ENCODE data around the gene OSTF1. TPM values are rescaled to one million over a fixed set of nuclear protein-coding genes. Genes with fewer than 3 reads are reported as not detected.

OSTF1 gene
- total and polyA plus RNA-seq, 4 donors: 27.5 to 36.3 (median 31.0) TPM

DNA sequence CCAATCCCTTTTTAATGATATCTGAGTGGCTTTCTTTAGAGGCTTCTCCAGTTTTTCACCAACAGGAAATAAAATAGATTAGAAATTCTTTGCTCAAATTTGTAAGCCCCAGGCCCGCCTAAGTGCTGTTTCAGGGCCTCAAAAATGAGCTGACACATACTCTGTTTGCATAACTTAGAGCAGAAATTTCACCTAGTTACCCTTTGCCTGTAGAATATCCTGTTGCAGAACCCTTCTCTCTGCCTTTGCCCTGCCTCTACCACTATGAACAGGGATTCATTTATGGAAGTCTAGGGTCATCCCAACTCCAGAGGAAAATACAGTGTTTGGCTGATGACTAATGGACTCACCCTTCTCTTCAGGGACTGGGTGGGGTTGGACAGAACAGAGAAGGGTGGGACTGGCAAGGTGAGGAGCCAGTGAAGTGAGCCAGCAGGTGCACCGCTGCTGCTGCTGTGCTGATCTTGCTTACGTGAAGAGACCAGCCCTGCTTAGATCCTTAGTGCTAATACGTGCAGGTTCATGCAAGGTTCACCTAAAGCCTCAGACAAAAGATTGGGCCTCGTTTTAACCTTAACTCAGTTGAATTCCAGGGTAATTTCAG lies 22.8 kb downstream of the OSTF1 start:
- no peak overlapping the region for H3K27ac ChIP-seq (ENCODE audit: low read depth, low read length)

DNA sequence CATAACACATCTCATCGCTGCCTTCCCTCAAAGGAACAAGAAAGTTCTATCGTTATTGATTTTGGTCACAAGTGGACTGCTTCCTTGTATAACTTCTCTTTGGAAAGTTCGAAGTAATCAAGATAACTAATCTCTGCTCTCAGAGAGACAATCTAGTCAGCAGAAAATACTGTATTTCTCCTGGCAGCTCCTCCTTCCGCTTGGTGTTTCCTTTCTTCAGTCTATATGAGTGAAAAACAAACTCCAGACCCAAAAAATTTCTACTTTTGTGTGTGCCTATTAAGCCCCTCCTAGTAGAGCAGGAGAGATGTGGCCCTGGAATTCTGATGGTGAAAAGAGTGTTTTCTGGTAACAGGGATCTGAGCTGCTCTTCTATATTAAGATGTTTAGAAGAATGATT lies 24.5 kb downstream of the OSTF1 start:
- DNase-seq (ENCODE audit: low read depth in 4 of 6, low spot score in 6 of 6): no peak
- H3K9me3 ChIP-seq (ENCODE audit: control insufficient read depth, insufficient read depth, low read length): no peaks in the 10 kb centered on the region
- no peaks in the 10 kb centered on the region for H3K36me3 ChIP-seq (ENCODE audit: control insufficient read depth, insufficient read depth, low read length)
- H3K27ac ChIP-seq (ENCODE audit: low read depth, low read length): no peak overlapping the region
- no peaks in the 10 kb centered on the region for H3K4me1 ChIP-seq (ENCODE audit: control insufficient read depth, insufficient read depth, low read length)
- no peaks in the 10 kb centered on the region for H3K27me3 ChIP-seq (ENCODE audit: control insufficient read depth, insufficient read depth, low read length)
- H3K4me3 ChIP-seq (ENCODE audit: low read depth, low read length): no peak overlapping the region
- no CpG with 5 or more reads among the region's 4 CpGs for WGBS (ENCODE audit: insufficient coverage)

More for the DNA sequence above, 22.8 kb downstream of the OSTF1 start:
- 94% methylated on average over 3 of the region's 5 CpGs for WGBS (ENCODE audit: insufficient coverage)
- DNase-seq (ENCODE audit: low read depth in 4 of 6, low spot score in 6 of 6): no peak
- Histone ChIP-seq H3K4me3 (ENCODE audit: low read depth, low read length) (no peak overlapping the region), H3K27me3 (ENCODE audit: control insufficient read depth, insufficient read depth, low read length) (no peaks in the 10 kb centered on the region), H3K36me3 (ENCODE audit: control insufficient read depth, insufficient read depth, low read length) (no peaks in the 10 kb centered on the region), H3K4me1 (ENCODE audit: control insufficient read depth, insufficient read depth, low read length) (no peaks in the 10 kb centered on the region), H3K9me3 (ENCODE audit: control insufficient read depth, insufficient read depth, low read length) (no peaks in the 10 kb centered on the region)

DNA sequence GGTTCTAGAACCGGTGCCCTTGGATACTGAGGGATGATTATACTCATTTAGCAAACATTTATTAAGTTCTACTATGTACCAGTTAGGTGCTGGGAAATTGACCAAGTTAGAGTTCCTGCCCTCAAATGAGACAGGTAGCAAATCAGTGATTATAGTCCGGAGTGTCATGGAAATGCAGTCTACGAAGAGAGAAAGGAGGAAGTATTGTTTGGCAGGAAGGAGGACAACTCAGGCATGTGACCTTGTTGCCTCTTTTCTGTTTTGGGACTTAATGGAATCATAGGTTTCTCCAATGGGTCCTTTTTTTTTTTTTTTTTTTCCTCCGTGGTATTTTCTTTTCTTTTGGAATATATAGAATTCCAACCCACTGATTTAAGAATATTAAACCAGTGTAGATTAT lies 28.0 kb downstream of the OSTF1 start:
- WGBS (ENCODE audit: insufficient coverage): no CpG with 5 or more reads among the region's 4 CpGs
- DNase-seq (ENCODE audit: low read depth in 4 of 6, low spot score in 6 of 6): no peak
- peaks cover 2% of the 10 kb centered on the region for H3K36me3 ChIP-seq (ENCODE audit: control insufficient read depth, insufficient read depth, low read length)
- no peak overlapping the region for H3K27ac ChIP-seq (ENCODE audit: low read depth, low read length)
- H3K4me3 ChIP-seq (ENCODE audit: low read depth, low read length): no peak overlapping the region
- no peaks in the 10 kb centered on the region for H3K27me3 ChIP-seq (ENCODE audit: control insufficient read depth, insufficient read depth, low read length)
- H3K4me1 ChIP-seq (ENCODE audit: control insufficient read depth, insufficient read depth, low read length): no peaks in the 10 kb centered on the region
- no peaks in the 10 kb centered on the region for H3K9me3 ChIP-seq (ENCODE audit: control insufficient read depth, insufficient read depth, low read length)

DNA sequence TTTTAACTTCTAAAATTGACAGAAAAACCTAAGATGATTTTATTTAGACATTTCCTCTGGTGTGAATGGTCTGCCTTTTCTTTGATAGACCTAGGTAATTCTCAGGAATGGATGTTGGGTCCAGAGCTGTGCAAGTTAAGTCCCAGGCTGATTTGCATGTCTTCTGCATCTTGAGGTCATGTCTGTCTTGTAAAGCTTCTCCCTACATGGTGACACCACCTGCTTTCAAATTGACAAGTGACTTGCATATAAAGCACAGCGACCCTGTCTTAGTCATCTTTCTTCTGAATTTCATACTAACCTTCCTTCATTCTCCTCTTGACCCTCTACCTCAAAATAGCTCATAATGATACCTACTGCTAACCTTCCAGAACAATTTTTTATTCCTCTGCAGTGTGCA lies 29.2 kb downstream of the OSTF1 start:
- DNase-seq (ENCODE audit: low read depth in 4 of 6, low spot score in 6 of 6): no peak
- H3K36me3 ChIP-seq (ENCODE audit: control insufficient read depth, insufficient read depth, low read length): peaks cover 2% of the 10 kb centered on the region
- no peak overlapping the region for H3K4me3 ChIP-seq (ENCODE audit: low read depth, low read length)
- no peaks in the 10 kb centered on the region for H3K9me3 ChIP-seq (ENCODE audit: control insufficient read depth, insufficient read depth, low read length)
- H3K27me3 ChIP-seq (ENCODE audit: control insufficient read depth, insufficient read depth, low read length): no peaks in the 10 kb centered on the region
- no peak overlapping the region for H3K27ac ChIP-seq (ENCODE audit: low read depth, low read length)
- WGBS (ENCODE audit: insufficient coverage): 89% methylated on average over 1 of the region's 1 CpG
- no peaks in the 10 kb centered on the region for H3K4me1 ChIP-seq (ENCODE audit: control insufficient read depth, insufficient read depth, low read length)

DNA sequence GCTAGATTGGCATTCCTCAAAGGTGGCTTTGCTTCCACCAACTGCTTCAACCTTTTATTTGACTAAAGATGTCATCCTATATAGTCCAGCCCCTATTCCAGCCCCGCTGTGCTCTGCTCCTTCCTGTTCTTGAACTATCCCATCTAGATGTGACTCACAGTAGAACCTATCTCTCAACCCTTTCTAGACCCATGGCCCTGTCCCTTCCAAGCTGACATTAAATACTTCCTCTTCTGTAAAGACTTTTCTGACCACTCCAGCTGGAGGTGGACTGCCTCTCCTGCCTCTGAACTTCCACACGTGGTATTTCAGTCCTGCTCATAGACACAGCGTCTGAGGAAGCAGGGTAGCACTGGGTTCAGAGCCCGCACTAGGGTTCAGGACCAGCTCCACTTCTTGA lies 32.4 kb downstream of the OSTF1 start:
- Histone ChIP-seq H3K27ac (ENCODE audit: low read depth, low read length) (no peak overlapping the region), H3K9me3 (ENCODE audit: control insufficient read depth, insufficient read depth, low read length) (no peaks in the 10 kb centered on the region)
- WGBS (ENCODE audit: insufficient coverage): 85% methylated on average over 4 of the region's 4 CpGs

DNA sequence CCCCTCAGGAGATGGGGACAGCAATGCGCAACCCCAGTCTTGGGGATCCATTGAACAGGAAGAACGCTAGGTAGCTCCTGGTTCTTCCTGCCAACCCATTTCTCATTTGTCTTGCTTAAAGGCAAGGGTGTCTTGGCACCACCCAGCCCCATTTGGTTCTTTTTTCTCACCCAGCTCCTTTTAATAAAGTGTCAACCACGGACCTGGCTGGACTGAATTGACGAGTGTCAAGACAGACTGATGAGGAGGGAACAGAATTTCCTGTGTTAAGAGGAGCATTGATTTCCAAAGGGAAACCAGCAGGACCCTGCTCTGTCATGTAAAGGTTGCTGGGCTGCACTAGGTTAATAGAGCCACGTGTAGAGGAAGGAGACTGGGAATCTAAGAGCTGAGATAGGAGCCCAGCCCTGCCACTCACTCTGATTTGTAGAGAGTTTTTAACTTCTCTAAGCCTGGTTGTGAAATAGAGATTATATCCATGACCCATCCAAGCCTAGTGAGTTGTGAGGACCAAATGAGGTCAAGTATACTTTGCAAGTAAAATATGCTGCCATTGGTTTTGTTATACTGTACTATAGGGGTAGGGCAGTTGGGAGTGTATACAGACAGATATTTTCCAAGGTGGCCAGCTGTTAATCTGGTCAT lies 33.7 kb downstream of the OSTF1 start:
- Histone ChIP-seq H3K4me1 (ENCODE audit: control insufficient read depth, insufficient read depth, low read length) (no peaks in the 10 kb centered on the region), H3K27me3 (ENCODE audit: control insufficient read depth, insufficient read depth, low read length) (no peaks in the 10 kb centered on the region), H3K9me3 (ENCODE audit: control insufficient read depth, insufficient read depth, low read length) (no peaks in the 10 kb centered on the region), H3K4me3 (ENCODE audit: low read depth, low read length) (no peak overlapping the region), H3K27ac (ENCODE audit: low read depth, low read length) (no peak overlapping the region), H3K36me3 (ENCODE audit: control insufficient read depth, insufficient read depth, low read length) (peaks cover 2% of the 10 kb centered on the region)
- DNase-seq (ENCODE audit: low read depth in 4 of 6, low spot score in 6 of 6): no peak
- 79% methylated on average over 4 of the region's 5 CpGs for WGBS (ENCODE audit: insufficient coverage)

More for the DNA sequence above, 32.4 kb downstream of the OSTF1 start:
- no peak for DNase-seq (ENCODE audit: low read depth in 4 of 6, low spot score in 6 of 6)
- H3K4me1 ChIP-seq (ENCODE audit: control insufficient read depth, insufficient read depth, low read length): no peaks in the 10 kb centered on the region
- no peak overlapping the region for H3K4me3 ChIP-seq (ENCODE audit: low read depth, low read length)
- H3K27me3 ChIP-seq (ENCODE audit: control insufficient read depth, insufficient read depth, low read length): no peaks in the 10 kb centered on the region
- peaks cover 2% of the 10 kb centered on the region for H3K36me3 ChIP-seq (ENCODE audit: control insufficient read depth, insufficient read depth, low read length)

DNA sequence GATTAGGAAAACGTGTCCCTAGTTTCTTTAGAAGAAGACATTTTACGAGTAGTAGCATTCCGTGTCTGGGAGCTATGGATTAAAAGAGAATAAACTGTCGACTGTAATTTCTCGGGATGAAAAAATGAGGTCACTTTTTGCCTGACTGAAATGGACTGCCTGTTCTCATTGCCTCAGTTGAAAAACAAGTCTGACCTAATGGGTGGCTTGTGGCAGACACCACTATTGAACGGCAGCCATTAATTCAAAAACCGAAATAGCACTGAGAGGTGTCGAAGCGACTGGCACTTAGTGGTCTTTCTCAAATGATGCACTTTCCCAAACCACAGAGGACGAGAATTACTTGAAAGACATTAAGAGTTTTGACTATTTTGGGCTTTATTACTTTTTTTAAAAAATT lies 35.4 kb downstream of the OSTF1 start:
- Histone ChIP-seq H3K36me3 (ENCODE audit: control insufficient read depth, insufficient read depth, low read length) (peaks cover 2% of the 10 kb centered on the region), H3K27ac (ENCODE audit: low read depth, low read length) (no peak overlapping the region), H3K4me3 (ENCODE audit: low read depth, low read length) (no peak overlapping the region)

DNA sequence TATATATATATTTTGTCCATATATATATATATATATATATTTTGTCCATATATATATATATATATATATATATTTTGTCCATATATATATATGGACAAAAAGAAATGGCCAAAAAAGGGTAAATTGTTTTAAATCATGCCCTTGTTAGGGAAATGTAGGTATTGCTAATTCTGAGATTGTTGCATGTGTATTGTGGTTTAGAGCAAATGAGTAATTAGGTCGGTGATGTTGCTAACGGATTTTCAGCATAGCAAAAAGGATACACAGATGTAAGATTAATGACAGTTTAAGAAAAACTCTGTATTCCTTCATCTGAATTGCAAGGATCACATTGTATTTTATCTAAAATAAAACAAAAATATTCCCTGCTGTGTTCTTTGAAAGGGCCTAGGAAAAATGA lies 40.2 kb downstream of the OSTF1 start:
- no CpG with 5 or more reads among the region's 2 CpGs for WGBS (ENCODE audit: insufficient coverage)
- no peak for DNase-seq (ENCODE audit: low read depth in 4 of 6, low spot score in 6 of 6)

More for the DNA sequence above, 35.4 kb downstream of the OSTF1 start:
- H3K4me1 ChIP-seq (ENCODE audit: control insufficient read depth, insufficient read depth, low read length): no peaks in the 10 kb centered on the region
- 91% methylated on average over 5 of the region's 10 CpGs for WGBS (ENCODE audit: insufficient coverage)
- no peak for DNase-seq (ENCODE audit: low read depth in 4 of 6, low spot score in 6 of 6)
- no peaks in the 10 kb centered on the region for H3K27me3 ChIP-seq (ENCODE audit: control insufficient read depth, insufficient read depth, low read length)
- H3K9me3 ChIP-seq (ENCODE audit: control insufficient read depth, insufficient read depth, low read length): no peaks in the 10 kb centered on the region

DNA sequence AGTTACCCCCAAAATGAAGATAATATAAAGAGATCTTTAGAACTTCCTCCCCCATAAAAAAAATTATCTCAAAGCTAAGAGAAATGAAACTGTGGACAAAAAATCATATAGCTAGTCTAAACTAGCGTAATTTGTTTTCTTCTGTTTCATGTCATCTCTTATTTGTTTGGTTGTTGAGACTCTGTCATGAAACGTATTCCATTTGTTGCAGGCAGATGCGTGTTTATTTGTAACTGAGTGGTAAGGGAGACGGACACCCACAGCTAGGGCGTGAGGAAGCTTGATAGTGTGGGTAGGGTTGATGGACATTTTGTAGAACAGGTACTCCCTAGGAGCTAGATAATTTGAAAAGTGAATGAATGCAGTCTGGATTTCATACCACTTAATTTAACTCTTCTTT lies 41.9 kb downstream of the OSTF1 start:
- WGBS (ENCODE audit: insufficient coverage): 95% methylated on average over 5 of the region's 5 CpGs
- no peaks in the 10 kb centered on the region for H3K27me3 ChIP-seq (ENCODE audit: control insufficient read depth, insufficient read depth, low read length)
- no peaks in the 10 kb centered on the region for H3K4me1 ChIP-seq (ENCODE audit: control insufficient read depth, insufficient read depth, low read length)
- H3K27ac ChIP-seq (ENCODE audit: low read depth, low read length): no peak overlapping the region
- H3K36me3 ChIP-seq (ENCODE audit: control insufficient read depth, insufficient read depth, low read length): no peaks in the 10 kb centered on the region
- no peaks in the 10 kb centered on the region for H3K9me3 ChIP-seq (ENCODE audit: control insufficient read depth, insufficient read depth, low read length)
- DNase-seq (ENCODE audit: low read depth in 4 of 6, low spot score in 6 of 6): no peak
- no peak overlapping the region for H3K4me3 ChIP-seq (ENCODE audit: low read depth, low read length)

More for the DNA sequence above, 40.2 kb downstream of the OSTF1 start:
- no peak overlapping the region for H3K27ac ChIP-seq (ENCODE audit: low read depth, low read length)
- H3K9me3 ChIP-seq (ENCODE audit: control insufficient read depth, insufficient read depth, low read length): no peaks in the 10 kb centered on the region
- no peaks in the 10 kb centered on the region for H3K36me3 ChIP-seq (ENCODE audit: control insufficient read depth, insufficient read depth, low read length)
- H3K4me3 ChIP-seq (ENCODE audit: low read depth, low read length): no peak overlapping the region
- no peaks in the 10 kb centered on the region for H3K4me1 ChIP-seq (ENCODE audit: control insufficient read depth, insufficient read depth, low read length)
- no peaks in the 10 kb centered on the region for H3K27me3 ChIP-seq (ENCODE audit: control insufficient read depth, insufficient read depth, low read length)

DNA sequence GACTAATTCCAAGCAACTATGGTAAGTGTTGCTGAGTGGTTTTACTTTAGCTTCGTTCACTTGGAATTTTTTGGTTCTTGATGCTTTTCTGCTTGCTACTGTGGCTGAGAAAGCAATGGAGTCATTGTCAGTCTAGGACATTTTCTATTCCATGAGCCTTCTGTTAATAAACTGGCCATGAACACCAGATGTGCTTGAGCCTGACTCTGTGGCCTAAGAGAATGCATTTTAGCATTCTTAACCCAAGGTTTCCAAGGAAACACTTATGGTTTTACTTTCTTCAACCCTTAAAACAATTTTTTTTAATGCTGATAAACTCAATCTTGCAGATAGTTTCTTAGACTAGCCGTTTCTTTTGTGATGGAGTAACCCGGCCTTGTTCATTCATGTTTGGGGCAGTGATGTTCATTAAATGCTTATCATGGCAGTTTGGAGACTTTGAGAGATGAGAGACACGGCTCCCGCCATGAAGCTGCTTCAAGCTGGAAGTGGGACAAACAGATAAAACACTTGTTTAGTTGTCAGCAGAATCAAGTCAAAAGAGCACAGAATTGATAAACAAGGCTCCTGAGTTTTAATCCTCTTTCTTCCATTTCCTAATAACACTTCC lies 42.4 kb downstream of the OSTF1 start:
- Histone ChIP-seq H3K9me3 (ENCODE audit: control insufficient read depth, insufficient read depth, low read length) (no peaks in the 10 kb centered on the region), H3K27ac (ENCODE audit: low read depth, low read length) (no peak overlapping the region), H3K27me3 (ENCODE audit: control insufficient read depth, insufficient read depth, low read length) (no peaks in the 10 kb centered on the region), H3K4me3 (ENCODE audit: low read depth, low read length) (no peak overlapping the region), H3K36me3 (ENCODE audit: control insufficient read depth, insufficient read depth, low read length) (no peaks in the 10 kb centered on the region), H3K4me1 (ENCODE audit: control insufficient read depth, insufficient read depth, low read length) (no peaks in the 10 kb centered on the region)
- no peak for DNase-seq (ENCODE audit: low read depth in 4 of 6, low spot score in 6 of 6)
- WGBS (ENCODE audit: insufficient coverage): 48% methylated on average over 3 of the region's 5 CpGs
